ENCODE results near the gene FRYL. TPM values are rescaled to one million over a fixed set of nuclear protein-coding genes. Genes with fewer than 3 reads are reported as not detected.

FRYL gene
- total RNA-seq, 1 experiment from 2014 or later, result 47.7 TPM

GRCh38 chr4:48693856-48694574 lies 86.1 kb downstream of the FRYL start:
- Histone ChIP-seq H4K20me1 (ENCODE audit: insufficient read depth) (no peaks in the 10 kb centered on the region), H3K4me1 (ENCODE audit: control insufficient read depth in 1 of 2, insufficient read depth in 2 of 2, low read length in 2 of 2) (peaks cover 19 to 20% of the 10 kb centered on the region in 2 experiments), H3K9me2 (ENCODE audit: insufficient read depth) (no peaks in the 10 kb centered on the region), H3K4me2 (ENCODE audit: low read length) (no peak overlapping the region), H3K9me3 (ENCODE audit: control insufficient read depth in 1 of 2, insufficient read depth in 1 of 2, low read depth in 1 of 2, low read length in 2 of 2) (no peaks in the 10 kb centered on the region), H3K4me3 (replicated peaks in 1 of 2; ENCODE audit: low read depth in 1 of 2, low read length in 2 of 2) (no peak overlapping the region), H3K27ac (ENCODE audit: low read depth, low read length) (no peak overlapping the region), H3K79me2 (ENCODE audit: insufficient read depth, low read length) (peaks cover 63% of the 10 kb centered on the region), H3K9ac (ENCODE audit: low read length) (no peak overlapping the region), H2AFZ (ENCODE audit: low read depth, low read length, poor library complexity, severe bottlenecking) (no peak overlapping the region), H3K27me3 (ENCODE audit: insufficient read depth, low read length) (no peaks in the 10 kb centered on the region), H3K36me3 (ENCODE audit: control insufficient read depth in 1 of 2, insufficient read depth in 2 of 2, low read length in 2 of 2) (no peaks in the 10 kb centered on the region)
- RAD21 ChIA-PET (ENCODE audit: low non-redundant PET in 1 of 2, low total read pairs in 2 of 2, uncharacterized antibody in 2 of 2, unreplicated experiment in 2 of 2), result no interaction called here
- CTCF ChIA-PET, result no interaction called here
- no peak for TF ChIP-seq ZBTB33 (IDR thresholded peaks at IDR 0.05; ENCODE audit: extremely low read depth, insufficient replicate concordance, low read length)
- no peak for TF ChIP-seq TCF7L2 (IDR thresholded peaks at IDR 0.05; ENCODE audit: borderline replicate concordance, extremely low read depth, insufficient read depth, insufficient read length)
- no peak for TF ChIP-seq EZH2 (IDR thresholded peaks at IDR 0.05)
- TF ChIP-seq YY1 (IDR thresholded peaks at IDR 0.05; ENCODE audit: extremely low read depth, insufficient replicate concordance, low read depth, low read length), result no peak
- TF ChIP-seq RAD21 (IDR thresholded peaks at IDR 0.05; ENCODE audit: low read depth), result no peak
- TF ChIP-seq CEBPB (IDR thresholded peaks at IDR 0.05; ENCODE audit: low read depth), result no peak
- no peak for TF ChIP-seq EZH2phosphoT487 (IDR thresholded peaks at IDR 0.05; ENCODE audit: borderline replicate concordance)
- no peak for TF ChIP-seq JUND (IDR thresholded peaks at IDR 0.05)
- no peak for TF ChIP-seq SIN3A (IDR thresholded peaks at IDR 0.05; ENCODE audit: low read depth)
- no peak for TF ChIP-seq ELF1 (IDR thresholded peaks at IDR 0.05; ENCODE audit: borderline replicate concordance, low read depth)
- no peak for TF ChIP-seq SP1 (IDR thresholded peaks at IDR 0.05; ENCODE audit: low read depth)
- TF ChIP-seq, protein P1, sequence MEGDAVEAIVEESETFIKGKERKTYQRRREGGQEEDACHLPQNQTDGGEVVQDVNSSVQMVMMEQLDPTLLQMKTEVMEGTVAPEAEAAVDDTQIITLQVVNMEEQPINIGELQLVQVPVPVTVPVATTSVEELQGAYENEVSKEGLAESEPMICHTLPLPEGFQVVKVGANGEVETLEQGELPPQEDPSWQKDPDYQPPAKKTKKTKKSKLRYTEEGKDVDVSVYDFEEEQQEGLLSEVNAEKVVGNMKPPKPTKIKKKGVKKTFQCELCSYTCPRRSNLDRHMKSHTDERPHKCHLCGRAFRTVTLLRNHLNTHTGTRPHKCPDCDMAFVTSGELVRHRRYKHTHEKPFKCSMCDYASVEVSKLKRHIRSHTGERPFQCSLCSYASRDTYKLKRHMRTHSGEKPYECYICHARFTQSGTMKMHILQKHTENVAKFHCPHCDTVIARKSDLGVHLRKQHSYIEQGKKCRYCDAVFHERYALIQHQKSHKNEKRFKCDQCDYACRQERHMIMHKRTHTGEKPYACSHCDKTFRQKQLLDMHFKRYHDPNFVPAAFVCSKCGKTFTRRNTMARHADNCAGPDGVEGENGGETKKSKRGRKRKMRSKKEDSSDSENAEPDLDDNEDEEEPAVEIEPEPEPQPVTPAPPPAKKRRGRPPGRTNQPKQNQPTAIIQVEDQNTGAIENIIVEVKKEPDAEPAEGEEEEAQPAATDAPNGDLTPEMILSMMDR (IDR thresholded peaks at IDR 0.05 in 2 of 3, conservative IDR thresholded peaks at IDR 0.05 in 1 of 3; ENCODE audit: borderline replicate concordance in 1 of 3, insufficient read depth in 1 of 3, low read depth in 2 of 3, low read length in 2 of 3), result no peak
- TF ChIP-seq ATF3 (IDR thresholded peaks at IDR 0.05), result no peak
- TF ChIP-seq, protein P2, sequence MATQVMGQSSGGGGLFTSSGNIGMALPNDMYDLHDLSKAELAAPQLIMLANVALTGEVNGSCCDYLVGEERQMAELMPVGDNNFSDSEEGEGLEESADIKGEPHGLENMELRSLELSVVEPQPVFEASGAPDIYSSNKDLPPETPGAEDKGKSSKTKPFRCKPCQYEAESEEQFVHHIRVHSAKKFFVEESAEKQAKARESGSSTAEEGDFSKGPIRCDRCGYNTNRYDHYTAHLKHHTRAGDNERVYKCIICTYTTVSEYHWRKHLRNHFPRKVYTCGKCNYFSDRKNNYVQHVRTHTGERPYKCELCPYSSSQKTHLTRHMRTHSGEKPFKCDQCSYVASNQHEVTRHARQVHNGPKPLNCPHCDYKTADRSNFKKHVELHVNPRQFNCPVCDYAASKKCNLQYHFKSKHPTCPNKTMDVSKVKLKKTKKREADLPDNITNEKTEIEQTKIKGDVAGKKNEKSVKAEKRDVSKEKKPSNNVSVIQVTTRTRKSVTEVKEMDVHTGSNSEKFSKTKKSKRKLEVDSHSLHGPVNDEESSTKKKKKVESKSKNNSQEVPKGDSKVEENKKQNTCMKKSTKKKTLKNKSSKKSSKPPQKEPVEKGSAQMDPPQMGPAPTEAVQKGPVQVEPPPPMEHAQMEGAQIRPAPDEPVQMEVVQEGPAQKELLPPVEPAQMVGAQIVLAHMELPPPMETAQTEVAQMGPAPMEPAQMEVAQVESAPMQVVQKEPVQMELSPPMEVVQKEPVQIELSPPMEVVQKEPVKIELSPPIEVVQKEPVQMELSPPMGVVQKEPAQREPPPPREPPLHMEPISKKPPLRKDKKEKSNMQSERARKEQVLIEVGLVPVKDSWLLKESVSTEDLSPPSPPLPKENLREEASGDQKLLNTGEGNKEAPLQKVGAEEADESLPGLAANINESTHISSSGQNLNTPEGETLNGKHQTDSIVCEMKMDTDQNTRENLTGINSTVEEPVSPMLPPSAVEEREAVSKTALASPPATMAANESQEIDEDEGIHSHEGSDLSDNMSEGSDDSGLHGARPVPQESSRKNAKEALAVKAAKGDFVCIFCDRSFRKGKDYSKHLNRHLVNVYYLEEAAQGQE (IDR thresholded peaks at IDR 0.05; ENCODE audit: low read depth), result no peak
- TF ChIP-seq EGR1 (IDR thresholded peaks at IDR 0.05; ENCODE audit: low read depth), result no peak
- no peak for TF ChIP-seq POLR2AphosphoS5 (IDR thresholded peaks at IDR 0.05; ENCODE audit: low read depth, low read length)
- no peak for TF ChIP-seq MAX (IDR thresholded peaks at IDR 0.05)
- no peak for TF ChIP-seq POLR2A (IDR thresholded peaks at IDR 0.05; ENCODE audit: borderline replicate concordance, extremely low read depth, insufficient read depth, insufficient read length)
- intact Hi-C loops (cut with micrococcal nuclease), result no loop called here
- DNase-seq (ENCODE audit: low read depth, low spot score), result no peak
- no TSS peak for BruUV-seq (replicated peaks)
- ATAC-seq, result no peak
- POLR2A ChIA-PET, result no interaction called here

All from HCT116 (cell line).